A549 (cell line): Measurements from ENCODE around the gene ODC1. TPM values are rescaled to one million over a fixed set of nuclear protein-coding genes. Genes with fewer than 3 reads are reported as not detected.
A peak's percentile ranks its signal among the peaks of the same experiment; 100 is the strongest.

Experiments
- ATAC-seq, 2 experiments: fragments of 200-7000 bp in 1 of 2; fragments of >200 bp in 1 of 2; cut with Nextera tagmentation in 1 of 2; cut with Tn5 transposase in 1 of 2; 3 replicates each; pipeline versions ENCODE4 v1.8.0 to v1.9.1; 2018 to 2020; ENCODE audit warnings: mild to moderate bottlenecking in 1 of 2, moderate library complexity in 1 of 2
- CTCF ChIA-PET: fragments of 300-600 bp; sonication (Branson Sonifier 250); formaldehyde crosslinking; extraction: SDS; loops from one replicate; lab custom pipeline; 2021; ENCODE audit warnings: antibody characterized with exemption, inconsistent platforms; lab: Yijun Ruan, JAX
- POLR2A ChIA-PET: fragments of 350-600 bp; formaldehyde crosslinking; extraction: SDS; loops from one replicate; lab custom pipeline; 2021; ENCODE audit warnings: antibody characterized with exemption, inconsistent platforms; lab: Yijun Ruan, JAX
- DNase-seq, 2 experiments: peaks; one replicate each; pipeline versions ENCODE4 v3.0.0 to v3.0.0-alpha.2; 2011 to 2016; ENCODE audit warnings: low read depth in 1 of 2, low spot score in 1 of 2
- FAIRE-seq: peaks from 2 replicates; lab custom pipeline; 2011; peaks lifted over from hg19 to GRCh38; lab: Jason Lieb, UNC
- H3K27ac ChIP-seq, 2 experiments: fragments of >200 bp; sonication (Bioruptor Twin); formaldehyde crosslinking; 3 replicates each; pipeline ENCODE4 v1.5.1; 2016 to 2017
- H3K4me1 ChIP-seq: fragments of >200 bp; sonication (Bioruptor Twin); formaldehyde crosslinking; 3 replicates; pipeline ENCODE4 v1.6.1; 2016
- H3K4me2 ChIP-seq: fragments of >200 bp; sonication (Bioruptor Twin); formaldehyde crosslinking; 3 replicates; pipeline ENCODE4 v1.6.1; 2016
- H3K4me3 ChIP-seq: fragments of >200 bp; sonication (Bioruptor Twin); formaldehyde crosslinking; 3 replicates; pipeline ENCODE4 v1.5.1; 2016
- H3K9me3 ChIP-seq: fragments of >200 bp; sonication (Bioruptor Twin); formaldehyde crosslinking; 3 replicates; pipeline ENCODE4 v1.6.1; 2016
- CHD2 ChIP-seq: fragments of 150-350 bp; IDR thresholded peaks from 2 replicates; pipeline ENCODE4 v1.6.1; 2014; ENCODE audit warnings: low read length; ENCODE audit not compliant: partially characterized antibody
- EHF ChIP-seq: fragments of 250-450 bp; sonication (Bioruptor Pico); IDR thresholded peaks from 2 replicates; pipeline ENCODE4 v1.5.0; 2020; ENCODE audit warnings: mild to moderate bottlenecking
- EHMT2 ChIP-seq: fragments of 200-600 bp; sonication (generic); IDR thresholded peaks from 2 replicates; pipeline ENCODE4 v1.6.1; 2016; ENCODE audit warnings: antibody characterized with exemption, low read depth, mild to moderate bottlenecking, moderate library complexity
- ESRRA ChIP-seq: fragments of 150-350 bp; IDR thresholded peaks from 2 replicates; pipeline ENCODE4 v1.6.1; 2014; ENCODE audit warnings: mild to moderate bottlenecking, low read length, borderline replicate concordance
- FOSL2 ChIP-seq, 2 experiments: fragments of 450-650 bp in 1 of 2; fragments of >200 bp in 1 of 2; sonication (Bioruptor Twin) in 1 of 2; formaldehyde crosslinking; IDR thresholded peaks; 2 replicates each; pipeline versions ENCODE4 v1.5.0 to v1.6.1; 2016 to 2020; ENCODE audit warnings: mild to moderate bottlenecking in 1 of 2, moderate library complexity in 1 of 2
- HDAC2 ChIP-seq: fragments of 200-600 bp; sonication (generic); IDR thresholded peaks from 2 replicates; pipeline ENCODE4 v1.6.1; 2016
- HOXA7 ChIP-seq: fragments of 250-450 bp; sonication (Bioruptor Pico); IDR thresholded peaks from 2 replicates; pipeline ENCODE4 v1.5.0; 2020; ENCODE audit warnings: mild to moderate bottlenecking, moderate library complexity
- JUN ChIP-seq, 2 experiments: fragments of >200 bp; sonication (Bioruptor Twin); formaldehyde crosslinking; IDR thresholded peaks; 2 replicates in 1 of 2; 3 replicates in 1 of 2; pipeline ENCODE4 v1.6.1; 2016 to 2017
- JUNB ChIP-seq: fragments of >200 bp; sonication (Bioruptor Twin); formaldehyde crosslinking; IDR thresholded peaks from 2 replicates; pipeline ENCODE4 v1.6.1; 2016
- MAZ ChIP-seq: fragments of 150-350 bp; IDR thresholded peaks from 2 replicates; pipeline ENCODE4 v1.6.1; 2014; ENCODE audit warnings: antibody characterized with exemption, low read depth, low read length, borderline replicate concordance
- MYC ChIP-seq: IDR thresholded peaks from 2 replicates; pipeline ENCODE4 v1.6.1; 2012; ENCODE audit warnings: mild to moderate bottlenecking, inconsistent platforms, low read length, improper control_type of control experiment, borderline replicate concordance
- NR3C1 ChIP-seq: fragments of >200 bp; sonication (Bioruptor Twin); formaldehyde crosslinking; IDR thresholded peaks from 3 replicates; pipeline ENCODE4 v1.6.1; 2017
- PHF8 ChIP-seq: fragments of 200-600 bp; sonication (generic); IDR thresholded peaks from 2 replicates; pipeline ENCODE4 v1.6.1; 2016; ENCODE audit warnings: low read depth, mild to moderate bottlenecking, antibody characterized with exemption, moderate library complexity, borderline replicate concordance
- POLR2A ChIP-seq: IDR thresholded peaks from 2 replicates; pipeline ENCODE4 v1.6.1; 2012; ENCODE audit warnings: mild to moderate bottlenecking, low read length
- RAD21 ChIP-seq, 2 experiments: fragments of >200 bp in 1 of 2; sonication (Bioruptor Twin) in 1 of 2; formaldehyde crosslinking in 1 of 2; IDR thresholded peaks in 1 of 2; conservative IDR thresholded peaks in 1 of 2; 2 replicates in 1 of 2; 3 replicates in 1 of 2; pipeline ENCODE4 v1.6.1; 2012 to 2018; ENCODE audit warnings: inconsistent platforms in 1 of 2
- RCOR1 ChIP-seq: fragments of 150-350 bp; IDR thresholded peaks from 2 replicates; pipeline ENCODE4 v1.6.1; 2014; ENCODE audit warnings: antibody characterized with exemption, low read length, low read depth
- RFX5 ChIP-seq: fragments of 450-650 bp; IDR thresholded peaks from 2 replicates; pipeline ENCODE4 v1.7.1; 2014; ENCODE audit warnings: antibody characterized with exemption, mild to moderate bottlenecking, moderate library complexity
- RNF2 ChIP-seq: fragments of 200-600 bp; sonication (generic); IDR thresholded peaks from 2 replicates; pipeline ENCODE4 v1.6.1; 2016; ENCODE audit warnings: low read depth, mild to moderate bottlenecking, antibody characterized with exemption, moderate library complexity, borderline replicate concordance
- SMC3 ChIP-seq: fragments of >200 bp; sonication (Bioruptor Twin); formaldehyde crosslinking; IDR thresholded peaks from 3 replicates; pipeline ENCODE4 v1.6.1; 2018; ENCODE audit warnings: inconsistent platforms
- SREBF2 ChIP-seq: fragments of 450-650 bp; IDR thresholded peaks from 2 replicates; pipeline ENCODE4 v1.6.1; 2014; ENCODE audit warnings: mild to moderate bottlenecking, moderate library complexity
- ZC3H11A ChIP-seq: fragments of 450-650 bp; IDR thresholded peaks from 2 replicates; pipeline ENCODE4 v1.6.1; 2014; ENCODE audit warnings: antibody characterized with exemption, mild to moderate bottlenecking
- ZNF302 ChIP-seq: fragments of 250-450 bp; sonication (Bioruptor Pico); IDR thresholded peaks from 2 replicates; pipeline ENCODE4 v1.9.0; 2021; ENCODE audit warnings: inconsistent platforms, mild to moderate bottlenecking, moderate library complexity
- WGBS: methylation state at CpG from one replicate; pipeline ENCODE4 v1.1.6; 2017; ENCODE audit errors: missing lambda C conversion rate; 5-methylcytosine and 5-hydroxymethylcytosine counted together
- polyA plus RNA-seq, 4 experiments: library from polyadenylated mRNA; depleted of rRNA in 3 of 4; stranded (reverse); fragments of >200 nt; fragmentation: RNase III in 1 of 4; extraction: RNeasy Plus Mini Kit Qiagen cat#74134 plus additional on column Dnase treatment in 1 of 4; gene quantifications; 2 replicates in 3 of 4; 3 replicates in 1 of 4; pipeline ENCODE4 v1.2.3, GENCODE V29; 2011 to 2017
- TF ChIP-seq, protein P1 (sequence below): fragments of 450-650 bp; IDR thresholded peaks from 2 replicates; pipeline ENCODE4 v1.6.1; 2014; ENCODE audit warnings: antibody characterized with exemption
- TF ChIP-seq, protein P2 (sequence below): fragments of >200 bp; sonication (Bioruptor Twin); formaldehyde crosslinking; IDR thresholded peaks from 3 replicates; pipeline ENCODE4 v1.6.1; 2016

The ODC1 gene
- polyA plus RNA-seq, 2 of the 4 experiments (the other 2 are of a cell fraction), result 57.8 to 265 TPM

GRCh38 chr2:10469301-10469700 is 21.2 kb upstream of the ODC1 start:
- Histone ChIP-seq H3K27ac (no peak overlapping the region), H3K4me2 (no peak overlapping the region), H3K4me3 (no peak overlapping the region), H3K9me3 (no peaks in the 10 kb centered on the region), H3K4me1 (no peaks in the 10 kb centered on the region)
- no peak for TF ChIP-seq FOSL2 (IDR thresholded peaks at IDR 0.05)
- TF ChIP-seq FOSL2 (CRISPR knock-in tag; IDR thresholded peaks at IDR 0.05), result no peak
- no peak for TF ChIP-seq RCOR1
- TF ChIP-seq HDAC2, result no peak
- no peak for TF ChIP-seq ZC3H11A
- TF ChIP-seq ESRRA, result no peak
- DNase-seq (no peak), ATAC-seq (peak in 1 of 2 experiments; percentile 9; a peak in 1 of 6 replicates), FAIRE-seq (no peak)
- CTCF ChIA-PET, result interaction anchor here (4.1 kb wide), 1 partner anchor 35 kb away, joined by 18 read pairs; no protein-coding TSS in a partner anchor
- POLR2A ChIA-PET, result no interaction called here
- WGBS, result 84% methylated on average over 4 of the region's 4 CpGs

GRCh38 chr2:10467401-10467800 is 19.3 kb upstream of the ODC1 start:
- peak in 1 of 2 experiments; percentile 42; a peak in 2 of 6 replicates for ATAC-seq
- no peak for DNase-seq
- 77% methylated on average over 15 of the region's 15 CpGs for WGBS
- Histone ChIP-seq H3K4me2 (no peak overlapping the region), H3K27ac (no peak overlapping the region), H3K4me3 (no peak overlapping the region), H3K9me3 (no peaks in the 10 kb centered on the region), H3K4me1 (no peaks in the 10 kb centered on the region)
- no peak for FAIRE-seq
- CTCF ChIA-PET, result interaction anchor here (1.3 kb wide), 1 partner anchor 59 kb away, joined by 3 read pairs; no protein-coding TSS in a partner anchor
- TF ChIP-seq HOXA7 (CRISPR knock-in tag) (no peak), RAD21 (conservative IDR thresholded peaks at IDR 0.05 in 1 of 2, IDR thresholded peaks at IDR 0.05 in 1 of 2) (no peak), PHF8 (no peak), JUNB (no peak), CHD2 (no peak), MYC (no peak), MAZ (no peak), SMC3 (no peak), ZNF302 (CRISPR knock-in tag) (no peak), EHMT2 (no peak), EHF (CRISPR knock-in tag) (no peak), HDAC2 (no peak), ESRRA (no peak), RNF2 (no peak), POLR2A (no peak), NR3C1 (no peak), SREBF2 (no peak), RFX5 (no peak)
- TF ChIP-seq, protein P1, sequence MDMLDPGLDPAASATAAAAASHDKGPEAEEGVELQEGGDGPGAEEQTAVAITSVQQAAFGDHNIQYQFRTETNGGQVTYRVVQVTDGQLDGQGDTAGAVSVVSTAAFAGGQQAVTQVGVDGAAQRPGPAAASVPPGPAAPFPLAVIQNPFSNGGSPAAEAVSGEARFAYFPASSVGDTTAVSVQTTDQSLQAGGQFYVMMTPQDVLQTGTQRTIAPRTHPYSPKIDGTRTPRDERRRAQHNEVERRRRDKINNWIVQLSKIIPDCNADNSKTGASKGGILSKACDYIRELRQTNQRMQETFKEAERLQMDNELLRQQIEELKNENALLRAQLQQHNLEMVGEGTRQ, result no peak
- TF ChIP-seq, protein P2, sequence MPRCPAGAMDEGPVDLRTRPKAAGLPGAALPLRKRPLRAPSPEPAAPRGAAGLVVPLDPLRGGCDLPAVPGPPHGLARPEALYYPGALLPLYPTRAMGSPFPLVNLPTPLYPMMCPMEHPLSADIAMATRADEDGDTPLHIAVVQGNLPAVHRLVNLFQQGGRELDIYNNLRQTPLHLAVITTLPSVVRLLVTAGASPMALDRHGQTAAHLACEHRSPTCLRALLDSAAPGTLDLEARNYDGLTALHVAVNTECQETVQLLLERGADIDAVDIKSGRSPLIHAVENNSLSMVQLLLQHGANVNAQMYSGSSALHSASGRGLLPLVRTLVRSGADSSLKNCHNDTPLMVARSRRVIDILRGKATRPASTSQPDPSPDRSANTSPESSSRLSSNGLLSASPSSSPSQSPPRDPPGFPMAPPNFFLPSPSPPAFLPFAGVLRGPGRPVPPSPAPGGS, result no peak
- POLR2A ChIA-PET, result no interaction called here

DNA sequence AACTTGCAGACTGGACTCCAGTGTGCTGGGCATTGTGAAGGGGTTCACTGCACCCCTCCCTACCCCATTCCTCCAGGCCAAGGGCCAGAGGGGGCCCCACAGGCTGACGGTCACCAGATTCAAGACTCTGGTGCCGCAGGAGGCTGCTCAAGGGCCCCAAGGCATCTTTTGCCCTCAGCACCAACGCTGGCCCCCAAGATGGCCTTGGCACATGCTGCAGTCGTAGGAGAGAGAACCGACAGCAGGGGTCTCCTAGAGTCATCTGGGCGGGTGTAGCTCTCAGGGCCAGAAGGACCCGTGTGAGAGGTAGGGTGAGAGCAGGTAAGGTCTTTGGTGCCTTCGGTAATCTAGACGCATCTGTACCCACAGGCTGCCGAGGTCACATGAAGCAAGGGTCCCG is 18.7 kb upstream of the ODC1 start:
- no peak for ATAC-seq
- WGBS, result 79% methylated on average over 11 of the region's 11 CpGs

More for the DNA sequence above, 18.7 kb upstream of the ODC1 start:
- FAIRE-seq (no peak), DNase-seq (no peak)
- H3K4me1 ChIP-seq, result no peaks in the 10 kb centered on the region
- H3K4me2 ChIP-seq, result no peak overlapping the region
- ChIA-PET POLR2A (no interaction called here), CTCF (interaction anchor here (1.3 kb wide), 1 partner anchor 59 kb away, joined by 3 read pairs; no protein-coding TSS in a partner anchor)
- H3K27ac ChIP-seq, result no peak overlapping the region
- no peak overlapping the region for H3K4me3 ChIP-seq
- TF ChIP-seq JUN (IDR thresholded peaks at IDR 0.05), result no peak
- H3K9me3 ChIP-seq, result no peaks in the 10 kb centered on the region
